Astrocyte of the spinal cord (primary cell): Measurements from ENCODE around the gene DEGS1.
"Not testable (repeated sequence)": the region's sequence is repeated elsewhere in the genome, so short reads cannot be mapped to it uniquely, and the experiment has no call there.

Experiments used
- DNase-seq: peaks from one replicate; pipeline ENCODE4 v3.0.0; 2011; ENCODE audit warnings: low read depth, low spot score
- H3K4me3 ChIP-seq: 2 replicates; pipeline ENCODE4 v1.5.1; 2011; ENCODE audit warnings: low read depth, mild to moderate bottlenecking, low read length, moderate library complexity
- in situ Hi-C: cut with HindIII; loops from 2 replicates; pipeline ENCODE4 v1.10.0; 2017; ENCODE audit warnings: low sequenced_read_pairs
- TF ChIP-seq, protein P1 (sequence below): IDR thresholded peaks from 2 replicates; pipeline ENCODE4 v1.5.1; 2012; ENCODE audit warnings: low read depth, mild to moderate bottlenecking, low read length, inconsistent platforms

DEGS1 gene

DNA sequence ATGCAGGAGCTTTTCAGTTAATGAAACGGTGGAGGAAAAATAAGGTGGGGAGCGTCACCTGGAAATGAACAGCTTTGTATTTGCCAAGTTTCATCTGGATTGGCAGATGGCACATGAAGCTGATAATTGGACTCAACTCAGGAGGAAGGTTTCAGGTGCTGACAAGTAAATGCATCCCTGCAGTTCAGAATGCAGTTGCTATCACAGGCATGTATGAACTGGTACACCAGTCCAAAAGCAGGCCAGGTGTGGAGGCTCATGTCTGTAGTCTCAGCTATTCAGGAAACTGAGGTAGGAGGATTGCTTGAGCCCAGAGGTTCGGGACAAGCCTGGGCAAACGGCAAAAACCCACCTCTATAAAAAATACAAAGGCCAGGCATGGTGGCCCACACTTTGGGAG is 15.5 kb downstream of the DEGS1 start:
- H3K4me3 ChIP-seq = no peak overlapping the region
- DNase-seq = no peak
- in situ Hi-C loops = no loop called here
- TF ChIP-seq, protein P1, sequence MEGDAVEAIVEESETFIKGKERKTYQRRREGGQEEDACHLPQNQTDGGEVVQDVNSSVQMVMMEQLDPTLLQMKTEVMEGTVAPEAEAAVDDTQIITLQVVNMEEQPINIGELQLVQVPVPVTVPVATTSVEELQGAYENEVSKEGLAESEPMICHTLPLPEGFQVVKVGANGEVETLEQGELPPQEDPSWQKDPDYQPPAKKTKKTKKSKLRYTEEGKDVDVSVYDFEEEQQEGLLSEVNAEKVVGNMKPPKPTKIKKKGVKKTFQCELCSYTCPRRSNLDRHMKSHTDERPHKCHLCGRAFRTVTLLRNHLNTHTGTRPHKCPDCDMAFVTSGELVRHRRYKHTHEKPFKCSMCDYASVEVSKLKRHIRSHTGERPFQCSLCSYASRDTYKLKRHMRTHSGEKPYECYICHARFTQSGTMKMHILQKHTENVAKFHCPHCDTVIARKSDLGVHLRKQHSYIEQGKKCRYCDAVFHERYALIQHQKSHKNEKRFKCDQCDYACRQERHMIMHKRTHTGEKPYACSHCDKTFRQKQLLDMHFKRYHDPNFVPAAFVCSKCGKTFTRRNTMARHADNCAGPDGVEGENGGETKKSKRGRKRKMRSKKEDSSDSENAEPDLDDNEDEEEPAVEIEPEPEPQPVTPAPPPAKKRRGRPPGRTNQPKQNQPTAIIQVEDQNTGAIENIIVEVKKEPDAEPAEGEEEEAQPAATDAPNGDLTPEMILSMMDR = no peak

DNA sequence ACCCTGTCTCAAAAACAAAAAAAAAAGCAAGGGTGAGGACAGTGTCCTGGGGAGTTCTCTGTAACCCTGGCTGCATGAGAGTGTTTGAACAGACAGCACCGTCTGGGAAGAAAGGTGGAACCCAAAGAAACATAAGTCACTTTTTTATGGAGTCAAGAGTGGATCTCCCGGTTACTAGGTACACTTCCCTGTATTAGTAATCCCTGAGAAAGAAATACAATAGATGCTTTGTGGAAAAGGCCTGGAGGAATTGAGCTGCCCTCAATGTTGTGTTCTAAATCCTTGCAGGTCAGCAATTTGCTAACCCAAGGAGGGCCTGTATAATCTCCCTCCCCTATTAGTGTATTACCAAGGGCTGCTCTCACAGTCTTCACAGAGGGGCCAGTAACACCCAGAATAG is 16.6 kb downstream of the DEGS1 start:
- in situ Hi-C loops = no loop called here
- TF ChIP-seq, protein P1 = no peak

GRCh38 chr1:224201383-224201782 is 18.3 kb downstream of the DEGS1 start:
- in situ Hi-C loops = no loop called here
- no peak overlapping the region for H3K4me3 ChIP-seq
- no peak for DNase-seq
- TF ChIP-seq, protein P1 = no peak

More for the DNA sequence above, 16.6 kb downstream of the DEGS1 start:
- no peak overlapping the region for H3K4me3 ChIP-seq
- DNase-seq = no peak

- DNase-seq = no peak
- in situ Hi-C loops = no loop called here
- TF ChIP-seq, protein P1 = no peak
- H3K4me3 ChIP-seq = no peak overlapping the region
Observed at GRCh38 chr1:224201853-224202252, 18.8 kb downstream of the DEGS1 start.

DNA sequence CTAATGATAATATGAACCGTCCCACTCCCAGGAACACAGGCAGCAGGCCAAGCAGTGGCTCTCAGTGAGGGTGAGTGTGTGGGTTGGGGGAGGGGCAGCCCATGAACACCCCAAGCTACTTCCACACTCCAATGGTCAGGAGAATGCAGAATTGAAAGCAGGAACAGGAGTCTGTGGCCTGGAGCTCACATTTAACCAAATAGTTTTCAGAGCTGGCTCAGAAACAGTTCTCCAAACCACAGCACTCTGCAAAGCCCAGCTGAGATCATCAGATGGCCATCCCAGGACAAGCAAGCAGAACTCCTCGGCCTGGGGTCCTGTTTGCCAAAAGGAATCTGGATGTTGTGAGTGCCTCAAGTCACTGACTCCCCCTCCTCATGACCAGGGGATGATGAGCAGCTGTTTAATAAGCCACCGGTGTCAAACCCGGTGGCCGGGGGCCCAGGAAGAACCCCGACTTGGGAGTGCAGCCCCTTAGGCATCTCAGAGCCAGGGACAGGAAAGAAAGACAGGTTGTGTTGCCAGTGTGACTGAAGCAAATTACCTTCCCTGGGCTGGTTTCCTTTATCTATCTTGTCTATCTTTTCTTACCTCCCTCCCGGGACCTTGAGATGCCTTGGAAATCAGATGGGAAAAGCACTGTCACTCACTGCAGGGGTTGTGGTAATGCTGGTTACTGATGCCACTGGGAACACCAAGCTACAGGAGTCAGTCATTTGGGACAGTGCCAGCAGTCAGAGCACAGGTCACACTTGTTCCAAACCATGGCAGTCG is 20.4 kb downstream of the DEGS1 start:
- in situ Hi-C loops = no loop called here
- no peak overlapping the region for H3K4me3 ChIP-seq
- peak; percentile 91 for DNase-seq

DNA sequence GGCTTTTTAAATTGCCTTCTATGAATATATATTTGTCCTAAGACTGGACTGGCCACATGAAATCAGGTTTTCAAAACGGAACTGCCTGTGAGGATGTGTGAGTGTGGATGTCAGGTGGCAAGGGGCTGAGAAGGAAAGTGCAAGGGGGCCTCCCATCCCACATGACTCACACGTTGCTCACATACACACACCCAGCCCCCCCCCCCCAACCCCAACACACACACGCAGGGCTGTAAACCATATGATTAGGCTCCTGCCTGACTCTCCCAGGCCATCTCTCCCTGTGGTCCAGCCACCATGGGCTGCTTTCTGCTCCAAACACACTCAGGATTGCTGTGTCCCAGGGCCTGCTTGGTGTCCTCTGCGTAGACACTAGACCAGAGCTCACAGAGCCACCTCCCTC is 22.4 kb downstream of the DEGS1 start:
- DNase-seq = peak; percentile 71
- H3K4me3 ChIP-seq = no peak overlapping the region
- in situ Hi-C loops = no loop called here
- TF ChIP-seq, protein P1 = no peak

More for the DNA sequence above, 20.4 kb downstream of the DEGS1 start:
- TF ChIP-seq, protein P1 = no peak

GRCh38 chr1:224205931-224206538 is 23.0 kb downstream of the DEGS1 start:
- H3K4me3 ChIP-seq, in situ Hi-C loops, DNase-seq: not testable (repeated sequence)
